ENCODE measurements around the gene ZFYVE21.

GRCh38 chr14:103684471-103684870 is 31.1 kb upstream of the ZFYVE21 start:
- TF ChIP-seq EZH2 (IDR thresholded peaks at IDR 0.05; ENCODE audit: borderline replicate concordance) (no peak), CTCF (IDR thresholded peaks at IDR 0.05; ENCODE audit: poor library complexity) (no peak), EZH2phosphoT487 (IDR thresholded peaks at IDR 0.05; ENCODE audit: low read depth, severe bottlenecking, unreplicated experiment) (no peak)

All from hepatocyte (in vitro differentiated cells).